Naive B cell (primary cell): Measurements from ENCODE around the gene GABRB2. TPM values are rescaled to one million over a fixed set of nuclear protein-coding genes. Genes with fewer than 3 reads are reported as not detected.
"Not testable (repeated sequence)": the region's sequence is repeated elsewhere in the genome, so short reads cannot be mapped to it uniquely, and the experiment has no call there.

Source experiments
- ATAC-seq, 2 donors: fragments of 150-1000 bp; cut with Tn5 transposase; 2 replicates each; pipeline ENCODE4 v1.10.0; 2021; ENCODE audit warnings: low read depth in 2 of 2, mild to moderate bottlenecking in 2 of 2, moderate library complexity in 2 of 2
- DNase-seq: peaks from one replicate; pipeline ENCODE4 v3.0.0; 2022
- H3K27ac Mint-ChIP-seq, 6 donors: one replicate each; pipeline ENCODE4 v1.8.0; 2020 to 2022; ENCODE audit warnings: mild to moderate bottlenecking in 6 of 6, mixed read lengths in 6 of 6, moderate library complexity in 5 of 6, inconsistent platforms in 2 of 6
- H3K27me3 Mint-ChIP-seq, 3 donors: one replicate each; pipeline ENCODE4 v1.8.0; 2021 to 2022; ENCODE audit warnings: mixed read lengths in 3 of 3, mild to moderate bottlenecking in 1 of 3
- H3K36me3 Mint-ChIP-seq, 2 donors: one replicate each; pipeline ENCODE4 v1.8.0; 2020 to 2022; ENCODE audit warnings: mixed read lengths in 2 of 2, inconsistent platforms in 1 of 2, mild to moderate bottlenecking in 1 of 2
- H3K4me1 Mint-ChIP-seq, 3 donors: one replicate each; pipeline ENCODE4 v1.8.0; 2020 to 2022; ENCODE audit warnings: mixed read lengths in 3 of 3, inconsistent platforms in 1 of 3, mild to moderate bottlenecking in 1 of 3, moderate library complexity in 1 of 3
- H3K4me3 Mint-ChIP-seq, 8 donors: one replicate each; pipeline ENCODE4 v1.8.0; 2020 to 2022; ENCODE audit warnings: mild to moderate bottlenecking in 8 of 8, mixed read lengths in 8 of 8, moderate library complexity in 8 of 8, inconsistent platforms in 2 of 8
- H3K9me3 Mint-ChIP-seq, 7 donors: one replicate each; pipeline ENCODE4 v1.8.0; 2020 to 2022; ENCODE audit warnings: mixed read lengths in 7 of 7, mild to moderate bottlenecking in 5 of 7, inconsistent platforms in 2 of 7, moderate library complexity in 1 of 7
- polyA plus RNA-seq, 6 donors: library from polyadenylated mRNA; unstranded; fragments of 300-500 nt; fragmentation: Illumina TruSeq; gene quantifications; one replicate each; pipeline ENCODE4 v1.2.3, GENCODE V29; 2021; ENCODE audit warnings: low read depth in 6 of 6

Gene GABRB2
- polyA plus RNA-seq, 6 donors from 2014 or later, result 0.11 to 0.58 (median 0.21) TPM; not detected in 2

- ATAC-seq (no peak), DNase-seq (no peak)
- Mint-ChIP-seq H3K4me3 (no peak overlapping the region), H3K4me1 (no peaks in the 10 kb centered on the region), H3K27me3 (peaks cover 0 to 10% (median 0%) of the 10 kb centered on the region in 3 donors), H3K27ac (no peak overlapping the region), H3K9me3 (peaks cover 0 to 13% (median 7%) of the 10 kb centered on the region in 7 donors), H3K36me3 (no peaks in the 10 kb centered on the region)
These were observed 277.4 kb downstream of the GABRB2 start for GRCh38 chr5:161269125-161269524.

GRCh38 chr5:161266954-161267353 is 279.6 kb downstream of the GABRB2 start:
- DNase-seq, result no peak
- Mint-ChIP-seq H3K27ac (no peak overlapping the region), H3K27me3 (peaks cover 0 to 10% (median 0%) of the 10 kb centered on the region in 3 donors), H3K9me3 (peaks cover 0 to 13% (median 5%) of the 10 kb centered on the region in 7 donors), H3K4me1 (no peaks in the 10 kb centered on the region), H3K4me3 (no peak overlapping the region), H3K36me3 (no peaks in the 10 kb centered on the region)
- ATAC-seq, result no peak

GRCh38 chr5:161265006-161265405 is 281.5 kb downstream of the GABRB2 start:
- Mint-ChIP-seq H3K9me3 (peaks cover 0 to 10% (median 5%) of the 10 kb centered on the region in 7 donors), H3K4me1 (no peaks in the 10 kb centered on the region), H3K27ac (no peak overlapping the region), H3K27me3 (peaks cover 0 to 10% (median 0%) of the 10 kb centered on the region in 3 donors), H3K4me3 (no peak overlapping the region), H3K36me3 (no peaks in the 10 kb centered on the region)
- DNase-seq, result no peak
- no peak for ATAC-seq

GRCh38 chr5:161263191-161263590 is 283.3 kb downstream of the GABRB2 start:
- no peaks in the 10 kb centered on the region for H3K36me3 Mint-ChIP-seq
- no peak overlapping the region for H3K4me3 Mint-ChIP-seq
- H3K27me3 Mint-ChIP-seq, result peaks cover 0 to 4% (median 0%) of the 10 kb centered on the region in 3 donors
- no peak for DNase-seq
- H3K9me3 Mint-ChIP-seq, result peaks cover 0 to 4% (median 0%) of the 10 kb centered on the region in 7 donors
- H3K27ac Mint-ChIP-seq, result no peak overlapping the region
- H3K4me1 Mint-ChIP-seq, result no peaks in the 10 kb centered on the region
- ATAC-seq, result no peak

- no peaks in the 10 kb centered on the region for H3K36me3 Mint-ChIP-seq
- H3K27ac Mint-ChIP-seq, result no peak overlapping the region
- H3K9me3 Mint-ChIP-seq, result peaks cover 0 to 4% (median 0%) of the 10 kb centered on the region in 7 donors
- ATAC-seq, result no peak
- no peaks in the 10 kb centered on the region for H3K4me1 Mint-ChIP-seq
- peaks cover 0 to 4% (median 0%) of the 10 kb centered on the region in 3 donors for H3K27me3 Mint-ChIP-seq
- no peak overlapping the region for H3K4me3 Mint-ChIP-seq
- DNase-seq, result no peak
These were observed 284.7 kb downstream of the GABRB2 start for GRCh38 chr5:161261668-161262323.

- Mint-ChIP-seq H3K36me3 (no peaks in the 10 kb centered on the region), H3K27ac (no peak overlapping the region), H3K4me3 (no peak overlapping the region), H3K4me1 (no peaks in the 10 kb centered on the region), H3K27me3 (no peaks in the 10 kb centered on the region), H3K9me3 (no peaks in the 10 kb centered on the region)
- DNase-seq (no peak), ATAC-seq (no peak)
These were observed 288.1 kb downstream of the GABRB2 start for GRCh38 chr5:161258438-161258837.

GRCh38 chr5:161256957-161257356 is 289.6 kb downstream of the GABRB2 start:
- Mint-ChIP-seq H3K4me3 (no peak overlapping the region), H3K27me3 (no peaks in the 10 kb centered on the region), H3K36me3 (no peaks in the 10 kb centered on the region), H3K27ac (no peak overlapping the region), H3K9me3 (no peaks in the 10 kb centered on the region), H3K4me1 (no peaks in the 10 kb centered on the region)
- ATAC-seq, result no peak
- no peak for DNase-seq

- not testable (repeated sequence) for H3K4me3 Mint-ChIP-seq, H3K36me3 Mint-ChIP-seq, H3K4me1 Mint-ChIP-seq, ATAC-seq, H3K9me3 Mint-ChIP-seq, H3K27ac Mint-ChIP-seq, DNase-seq, H3K27me3 Mint-ChIP-seq
These were observed 293.6 kb downstream of the GABRB2 start for GRCh38 chr5:161252955-161253354.

GRCh38 chr5:161246749-161247148 is 299.8 kb downstream of the GABRB2 start:
- H3K4me3 Mint-ChIP-seq, result no peak overlapping the region
- no peak overlapping the region for H3K27ac Mint-ChIP-seq
- H3K4me1 Mint-ChIP-seq, result no peaks in the 10 kb centered on the region
- H3K36me3 Mint-ChIP-seq, result peaks cover 0 to 1% of the 10 kb centered on the region in 2 donors
- ATAC-seq (no peak), DNase-seq (no peak)
- H3K9me3 Mint-ChIP-seq, result peaks cover 0 to 8% (median 4%) of the 10 kb centered on the region in 7 donors
- H3K27me3 Mint-ChIP-seq, result no peaks in the 10 kb centered on the region

GRCh38 chr5:161245846-161246245 is 300.7 kb downstream of the GABRB2 start:
- peaks cover 0 to 17% (median 11%) of the 10 kb centered on the region in 7 donors for H3K9me3 Mint-ChIP-seq

More at GRCh38 chr5:161245846-161246245, 300.7 kb downstream of the GABRB2 start:
- not testable (repeated sequence) for H3K36me3 Mint-ChIP-seq, H3K27ac Mint-ChIP-seq, H3K4me3 Mint-ChIP-seq, DNase-seq, ATAC-seq, H3K4me1 Mint-ChIP-seq, H3K27me3 Mint-ChIP-seq

Other genes starting within 250 kb of the GABRB2 start
- not detected for gene GABRA6, start 139.0 kb upstream of the GABRB2 start, polyA plus RNA-seq